NCI-H2227 (cell line): ENCODE results near the gene EXOC6B.
A peak's percentile ranks its signal among the peaks of the same experiment; 100 is the strongest.

ENCODE experiments used
- DNase-seq: peaks from one replicate; lab custom pipeline; 2025; ENCODE audit not compliant: unreplicated experiment; lab: John Stamatoyannopoulos, UW

EXOC6B gene

GRCh38 chr2:72149556-72150156 is 676.2 kb downstream of the EXOC6B start:
- no peak for DNase-seq

- peak; percentile 54 for DNase-seq
These were observed 676.8 kb downstream of the EXOC6B start for GRCh38 chr2:72148837-72149555.

- DNase-seq: no peak
These were observed 677.6 kb downstream of the EXOC6B start for GRCh38 chr2:72148003-72148836.

- DNase-seq: peak; percentile 18
These were observed 678.4 kb downstream of the EXOC6B start, which contains the start of gene CYP26B1 for GRCh38 chr2:72147303-72147971. Gene CYP26B1, minus strand, starts transcription at chr2:72147862. Its CDS starts 28 bp downstream, at chr2:72147834.

- DNase-seq: no peak
These were observed 679.2 kb downstream of the EXOC6B start for GRCh38 chr2:72146347-72147302.

GRCh38 chr2:72145658-72146329 is 680.0 kb downstream of the EXOC6B start:
- DNase-seq: no peak

GRCh38 chr2:72145289-72145657 is 680.6 kb downstream of the EXOC6B start:
- peak; percentile 23 for DNase-seq

- peak; percentile 8 for DNase-seq
These were observed 681.1 kb downstream of the EXOC6B start for GRCh38 chr2:72144632-72145288.

- DNase-seq: no peak
These were observed 681.6 kb downstream of the EXOC6B start for GRCh38 chr2:72144274-72144631.

GRCh38 chr2:72143441-72144273 is 682.2 kb downstream of the EXOC6B start:
- peak; percentile 31 for DNase-seq

GRCh38 chr2:72142570-72143440 is 683.0 kb downstream of the EXOC6B start:
- peak; percentile 43 for DNase-seq

GRCh38 chr2:72141881-72142451 is 683.9 kb downstream of the EXOC6B start:
- no peak for DNase-seq

- DNase-seq: no peak
These were observed 684.7 kb downstream of the EXOC6B start for GRCh38 chr2:72141032-72141645.

- DNase-seq: no peak
These were observed 685.2 kb downstream of the EXOC6B start for GRCh38 chr2:72140621-72140960.

- DNase-seq: no peak
These were observed 685.8 kb downstream of the EXOC6B start for GRCh38 chr2:72139874-72140620.

- no peak for DNase-seq
These were observed 686.4 kb downstream of the EXOC6B start for GRCh38 chr2:72139471-72139873.
